GM12892 (cell line): ENCODE results near the gene CIT.

ENCODE experiments used
- POLR2A ChIP-seq: IDR thresholded peaks from 2 replicates; pipeline ENCODE4 v1.6.1; 2011; ENCODE audit warnings: low read depth, low read length, control low read depth
- POLR2AphosphoS5 ChIP-seq: IDR thresholded peaks from 2 replicates; pipeline ENCODE4 v1.6.1; 2011; ENCODE audit warnings: low read depth, low read length, control low read depth

DNA sequence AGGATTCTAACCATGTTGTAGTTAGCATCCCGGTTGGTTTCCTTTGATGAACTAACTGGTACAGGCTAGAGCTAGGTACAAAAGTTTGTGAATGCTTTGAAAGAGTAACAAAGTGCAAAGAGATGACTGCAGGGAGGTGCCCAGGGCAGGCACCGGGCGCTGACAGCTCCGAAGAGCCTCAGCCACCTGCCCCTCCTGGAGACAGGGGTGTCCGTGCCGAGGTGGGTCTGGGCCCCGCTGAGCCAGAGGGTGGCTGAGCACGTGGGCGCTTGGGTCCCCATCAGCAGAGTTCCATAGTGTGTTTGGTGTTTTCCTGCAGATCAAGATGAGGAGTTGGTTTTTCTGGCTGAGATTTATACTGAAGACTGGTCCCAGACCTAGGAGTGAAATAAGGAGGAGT lies 189.2 kb downstream of the CIT start:
- TF ChIP-seq POLR2AphosphoS5 (no peak), POLR2A (no peak)
